GM06990 (cell line): Measurements from ENCODE around the gene DROSHA.

ENCODE experiments used
- DNase-seq: peaks from one replicate; pipeline ENCODE4 v3.0.0-alpha.2; 2011; ENCODE audit not compliant: insufficient read length; ENCODE audit errors: extremely low read depth
- H3K27me3 ChIP-seq: replicated peaks from 2 replicates; pipeline ENCODE4 v1.6.0; 2011; ENCODE audit warnings: low read length; ENCODE audit not compliant: control insufficient read depth, insufficient read depth
- H3K36me3 ChIP-seq: 2 replicates; pipeline ENCODE4 v1.5.1; 2011; ENCODE audit warnings: low read length; ENCODE audit not compliant: control insufficient read depth, insufficient read depth
- H3K4me3 ChIP-seq: replicated peaks from 2 replicates; pipeline ENCODE4 v1.5.1; 2011; ENCODE audit warnings: low read depth, mild to moderate bottlenecking, control low read depth, low read length
- TF ChIP-seq, protein P1 (sequence below): IDR thresholded peaks from 2 replicates; pipeline ENCODE4 v1.5.1; 2011; ENCODE audit warnings: low read length, control low read depth, mild to moderate bottlenecking, inconsistent platforms; ENCODE audit not compliant: insufficient read depth, poor library complexity, severe bottlenecking

DROSHA gene, protein sequence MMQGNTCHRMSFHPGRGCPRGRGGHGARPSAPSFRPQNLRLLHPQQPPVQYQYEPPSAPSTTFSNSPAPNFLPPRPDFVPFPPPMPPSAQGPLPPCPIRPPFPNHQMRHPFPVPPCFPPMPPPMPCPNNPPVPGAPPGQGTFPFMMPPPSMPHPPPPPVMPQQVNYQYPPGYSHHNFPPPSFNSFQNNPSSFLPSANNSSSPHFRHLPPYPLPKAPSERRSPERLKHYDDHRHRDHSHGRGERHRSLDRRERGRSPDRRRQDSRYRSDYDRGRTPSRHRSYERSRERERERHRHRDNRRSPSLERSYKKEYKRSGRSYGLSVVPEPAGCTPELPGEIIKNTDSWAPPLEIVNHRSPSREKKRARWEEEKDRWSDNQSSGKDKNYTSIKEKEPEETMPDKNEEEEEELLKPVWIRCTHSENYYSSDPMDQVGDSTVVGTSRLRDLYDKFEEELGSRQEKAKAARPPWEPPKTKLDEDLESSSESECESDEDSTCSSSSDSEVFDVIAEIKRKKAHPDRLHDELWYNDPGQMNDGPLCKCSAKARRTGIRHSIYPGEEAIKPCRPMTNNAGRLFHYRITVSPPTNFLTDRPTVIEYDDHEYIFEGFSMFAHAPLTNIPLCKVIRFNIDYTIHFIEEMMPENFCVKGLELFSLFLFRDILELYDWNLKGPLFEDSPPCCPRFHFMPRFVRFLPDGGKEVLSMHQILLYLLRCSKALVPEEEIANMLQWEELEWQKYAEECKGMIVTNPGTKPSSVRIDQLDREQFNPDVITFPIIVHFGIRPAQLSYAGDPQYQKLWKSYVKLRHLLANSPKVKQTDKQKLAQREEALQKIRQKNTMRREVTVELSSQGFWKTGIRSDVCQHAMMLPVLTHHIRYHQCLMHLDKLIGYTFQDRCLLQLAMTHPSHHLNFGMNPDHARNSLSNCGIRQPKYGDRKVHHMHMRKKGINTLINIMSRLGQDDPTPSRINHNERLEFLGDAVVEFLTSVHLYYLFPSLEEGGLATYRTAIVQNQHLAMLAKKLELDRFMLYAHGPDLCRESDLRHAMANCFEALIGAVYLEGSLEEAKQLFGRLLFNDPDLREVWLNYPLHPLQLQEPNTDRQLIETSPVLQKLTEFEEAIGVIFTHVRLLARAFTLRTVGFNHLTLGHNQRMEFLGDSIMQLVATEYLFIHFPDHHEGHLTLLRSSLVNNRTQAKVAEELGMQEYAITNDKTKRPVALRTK (N-terminal part only)

DNA sequence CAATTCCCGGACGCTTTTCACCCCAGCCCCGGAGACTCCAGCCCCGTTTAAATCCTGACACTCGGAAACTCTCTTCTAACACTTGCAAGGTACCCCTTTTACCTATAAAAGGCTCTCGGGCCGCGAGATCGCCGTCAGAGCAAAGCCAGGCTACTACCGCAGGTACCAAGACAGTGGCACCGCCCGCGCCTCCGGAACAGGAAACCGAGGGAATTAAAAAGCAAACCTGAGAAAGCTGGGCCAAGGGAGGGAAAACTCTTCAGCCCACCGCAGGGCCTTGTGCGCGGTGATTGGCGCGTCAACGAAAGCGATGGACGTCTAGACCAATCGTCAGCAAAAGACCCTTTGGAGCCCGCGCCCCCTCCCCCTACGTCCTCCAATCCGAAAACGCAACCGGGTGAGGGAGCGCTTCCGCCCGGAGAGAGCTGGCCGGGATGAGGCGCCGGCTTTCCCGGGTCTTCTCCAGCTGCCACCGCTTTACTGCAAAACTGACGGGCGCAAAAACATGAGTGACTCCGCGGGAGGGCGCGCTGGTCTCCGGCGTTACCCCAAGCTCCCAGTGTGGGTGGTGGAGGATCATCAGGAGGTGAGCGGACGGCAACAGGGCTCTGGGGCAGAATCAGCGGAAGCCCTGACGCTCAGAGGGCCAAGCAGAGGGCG is at the start of gene DROSHA, which contains the start of gene C5orf22:
Gene DROSHA (minus strand): TSS at position 206 of the 660 bp plus-strand sequence. CDS start 3,034 bp downstream, outside the sequence.
Gene C5orf22 (plus strand): TSS at position 414 of the 660 bp plus-strand sequence. CDS start 92 bp downstream, at position 506.
- DNase-seq = peak; percentile 91
- TF ChIP-seq, protein P1, sequence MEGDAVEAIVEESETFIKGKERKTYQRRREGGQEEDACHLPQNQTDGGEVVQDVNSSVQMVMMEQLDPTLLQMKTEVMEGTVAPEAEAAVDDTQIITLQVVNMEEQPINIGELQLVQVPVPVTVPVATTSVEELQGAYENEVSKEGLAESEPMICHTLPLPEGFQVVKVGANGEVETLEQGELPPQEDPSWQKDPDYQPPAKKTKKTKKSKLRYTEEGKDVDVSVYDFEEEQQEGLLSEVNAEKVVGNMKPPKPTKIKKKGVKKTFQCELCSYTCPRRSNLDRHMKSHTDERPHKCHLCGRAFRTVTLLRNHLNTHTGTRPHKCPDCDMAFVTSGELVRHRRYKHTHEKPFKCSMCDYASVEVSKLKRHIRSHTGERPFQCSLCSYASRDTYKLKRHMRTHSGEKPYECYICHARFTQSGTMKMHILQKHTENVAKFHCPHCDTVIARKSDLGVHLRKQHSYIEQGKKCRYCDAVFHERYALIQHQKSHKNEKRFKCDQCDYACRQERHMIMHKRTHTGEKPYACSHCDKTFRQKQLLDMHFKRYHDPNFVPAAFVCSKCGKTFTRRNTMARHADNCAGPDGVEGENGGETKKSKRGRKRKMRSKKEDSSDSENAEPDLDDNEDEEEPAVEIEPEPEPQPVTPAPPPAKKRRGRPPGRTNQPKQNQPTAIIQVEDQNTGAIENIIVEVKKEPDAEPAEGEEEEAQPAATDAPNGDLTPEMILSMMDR = peak; percentile 18
- Histone ChIP-seq H3K4me3 (peak within 1 kb of the TSS; percentile 79), H3K36me3 (peaks cover 10% of the 10 kb centered on the region), H3K27me3 (no peaks in the 10 kb centered on the region)

DNA sequence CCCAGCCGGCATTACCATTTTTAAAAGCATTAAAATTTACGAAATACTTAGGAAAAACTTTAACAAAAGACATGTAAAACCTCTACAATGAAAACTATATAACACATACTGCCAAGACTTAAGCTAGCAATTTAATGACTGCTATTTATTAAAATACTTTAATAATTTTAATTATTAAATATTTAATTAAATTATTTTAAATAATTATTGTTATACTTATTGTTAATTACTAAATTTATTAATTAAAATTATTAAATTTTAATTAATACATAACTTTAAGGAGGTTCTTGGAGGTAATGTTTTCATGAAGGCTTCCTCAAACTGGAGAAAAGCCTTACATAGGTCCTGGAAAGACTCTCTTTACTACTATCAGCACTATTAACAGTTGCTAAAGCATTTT is 47.7 kb upstream of the DROSHA start:
- no peak for DNase-seq
- Histone ChIP-seq H3K4me3 (no peak overlapping the region), H3K27me3 (no peaks in the 10 kb centered on the region), H3K36me3 (no peaks in the 10 kb centered on the region)
- TF ChIP-seq, protein P1 = no peak

DNA sequence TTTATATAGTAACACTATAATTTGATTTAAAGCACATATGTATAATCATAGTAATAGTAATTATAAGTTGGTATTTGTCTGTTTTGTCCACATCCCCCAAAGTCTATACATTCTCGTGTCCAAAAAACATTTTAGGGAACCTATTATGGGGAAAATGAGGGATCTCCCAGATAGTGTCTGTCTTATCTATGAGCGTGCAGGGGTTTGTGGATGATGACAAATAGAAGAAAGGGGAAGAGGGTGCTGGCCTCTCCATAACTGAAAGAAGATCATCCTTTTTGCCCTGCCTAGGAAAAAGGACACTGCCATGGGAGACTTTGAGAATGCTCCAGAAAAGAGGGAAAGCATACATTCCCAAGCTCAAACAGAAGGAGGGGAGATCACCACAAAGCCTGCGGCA is 45.5 kb upstream of the DROSHA start:
- H3K27me3 ChIP-seq = no peaks in the 10 kb centered on the region

DNA sequence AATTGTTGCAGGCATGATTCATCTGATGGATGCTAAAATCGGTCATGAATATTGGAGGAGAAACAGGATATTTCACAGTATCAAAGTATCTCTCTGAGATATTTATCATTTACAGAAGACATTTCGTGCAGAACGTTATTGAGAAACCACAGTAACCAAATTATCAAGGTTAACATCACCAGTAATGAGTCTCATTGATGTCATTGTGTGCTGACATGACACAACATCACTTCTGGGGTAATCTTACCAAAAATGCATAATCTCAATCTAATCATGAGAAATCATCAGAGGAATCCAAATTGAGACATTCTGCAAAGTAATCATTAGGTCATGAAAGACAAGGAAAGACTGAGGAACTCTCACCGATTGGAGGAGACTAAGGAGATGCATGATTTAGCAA is 42.9 kb upstream of the DROSHA start:
- no peak for DNase-seq
- Histone ChIP-seq H3K4me3 (no peak overlapping the region), H3K36me3 (no peaks in the 10 kb centered on the region), H3K27me3 (no peaks in the 10 kb centered on the region)
- TF ChIP-seq, protein P1 = no peak

More for the DNA sequence above, 45.5 kb upstream of the DROSHA start:
- H3K4me3 ChIP-seq = no peak overlapping the region
- DNase-seq = no peak
- no peaks in the 10 kb centered on the region for H3K36me3 ChIP-seq
- TF ChIP-seq, protein P1 = no peak
